ENCODE data around the gene HLA-E.

DNA sequence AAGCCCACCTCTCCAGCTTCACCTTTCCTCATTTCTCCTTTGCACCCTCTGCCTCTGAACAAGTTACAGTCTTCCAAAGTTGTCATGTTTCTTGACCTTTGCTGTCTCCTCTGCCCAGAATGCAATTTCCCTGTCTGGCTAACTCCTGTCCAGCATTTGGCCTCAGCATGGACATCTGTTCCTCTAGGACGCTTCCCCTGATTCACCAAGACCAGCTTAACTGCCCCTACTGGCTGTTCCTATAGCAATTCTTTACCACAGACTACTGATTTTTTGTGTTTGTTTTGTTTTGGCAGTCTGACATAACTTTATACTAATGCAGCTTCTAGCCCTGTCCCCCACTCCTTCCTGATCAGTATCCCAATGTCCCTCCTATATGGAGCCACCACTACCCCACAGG is 53.6 kb downstream of the HLA-E start:
- TF ChIP-seq ZNF274 (IDR thresholded peaks at IDR 0.05; ENCODE audit: low read depth, low read length), result no peak
- TF ChIP-seq YY1 (IDR thresholded peaks at IDR 0.05; ENCODE audit: insufficient read depth, insufficient read length), result no peak
- TF ChIP-seq SUZ12 (IDR thresholded peaks at IDR 0.05; ENCODE audit: extremely low read depth, insufficient read depth, insufficient read length), result no peak
